Measurements from ENCODE around the gene CPEB3. TPM values are rescaled to one million over a fixed set of nuclear protein-coding genes. Genes with fewer than 3 reads are reported as not detected.
"Not testable (repeated sequence)": the region's sequence is repeated elsewhere in the genome, so short reads cannot be mapped to it uniquely, and the experiment has no call there.

CPEB3 gene
- total RNA-seq, 2 experiments from 2014 or later = 1.0 to 1.3 TPM

GRCh38 chr10:92150823-92151222 lies 140.1 kb downstream of the CPEB3 start:
- intact Hi-C loops (cut with micrococcal nuclease) = no loop called here
- Mint-ChIP-seq H3K9me3 (no peaks in the 10 kb centered on the region), H3K36me3 (ENCODE audit: low read depth) (no peaks in the 10 kb centered on the region), H3K4me3 (no peak overlapping the region), H3K27me3 (ENCODE audit: low read depth) (no peaks in the 10 kb centered on the region), H3K4me1 (ENCODE audit: low read depth) (peaks cover 1% of the 10 kb centered on the region), H3K27ac (no peak overlapping the region)
- CTCF ChIA-PET = no interaction called here
- DNase-seq = no peak

GRCh38 chr10:92149261-92149660 lies 141.6 kb downstream of the CPEB3 start:
- CTCF ChIA-PET = no interaction called here
- DNase-seq = no peak
- Mint-ChIP-seq H3K9me3 (no peaks in the 10 kb centered on the region), H3K4me1 (ENCODE audit: low read depth) (peaks cover 3% of the 10 kb centered on the region), H3K27ac (no peak overlapping the region), H3K27me3 (ENCODE audit: low read depth) (no peaks in the 10 kb centered on the region), H3K36me3 (ENCODE audit: low read depth) (no peaks in the 10 kb centered on the region), H3K4me3 (no peak overlapping the region)
- intact Hi-C loops (cut with micrococcal nuclease) = no loop called here

DNA sequence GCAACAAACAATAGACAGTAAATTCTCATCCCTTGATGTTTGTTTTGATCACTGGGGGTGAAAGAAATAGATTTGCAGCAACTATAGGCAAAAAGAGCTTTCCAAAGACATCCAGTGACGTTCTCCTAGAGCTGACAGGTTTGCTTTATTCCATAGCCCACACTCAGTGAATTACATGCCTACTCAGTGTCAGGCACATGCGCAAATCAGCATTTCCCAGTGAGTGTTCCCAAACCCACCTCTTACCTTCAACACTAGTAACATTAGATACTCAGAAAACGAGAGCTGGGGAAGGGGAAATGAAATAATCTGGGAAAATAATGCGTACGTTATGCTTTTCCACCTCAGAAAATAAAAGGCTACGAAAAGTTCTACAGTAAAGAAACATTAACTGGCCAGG lies 144.1 kb downstream of the CPEB3 start:
- CTCF ChIA-PET = no interaction called here
- intact Hi-C loops (cut with micrococcal nuclease) = no loop called here
- no peaks in the 10 kb centered on the region for H3K9me3 Mint-ChIP-seq

DNA sequence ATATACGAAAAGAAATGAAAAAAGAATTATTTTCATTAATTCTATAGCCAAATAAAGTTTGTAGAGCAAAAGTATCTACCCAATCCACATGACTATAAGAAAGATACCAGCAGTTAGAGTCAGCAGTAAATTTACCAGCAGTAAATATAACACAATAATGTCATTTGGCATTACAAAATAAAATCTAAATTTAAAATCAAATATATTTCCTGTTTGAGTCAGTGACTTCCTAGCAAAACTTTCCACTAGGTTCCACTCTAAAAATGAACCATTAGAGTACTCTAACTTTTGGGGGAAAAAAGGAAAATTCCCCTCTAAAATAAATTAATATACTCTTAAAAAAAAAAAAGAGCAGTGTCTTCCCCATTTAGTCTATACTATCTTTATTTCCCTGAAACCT lies 144.8 kb downstream of the CPEB3 start:
- CTCF ChIA-PET = no interaction called here
- DNase-seq = no peak
- no peak overlapping the region for H3K27ac Mint-ChIP-seq
- no peak overlapping the region for H3K4me3 Mint-ChIP-seq
- intact Hi-C loops (cut with micrococcal nuclease) = no loop called here
- no peaks in the 10 kb centered on the region for H3K36me3 Mint-ChIP-seq (ENCODE audit: low read depth)
- H3K9me3 Mint-ChIP-seq = no peaks in the 10 kb centered on the region
- peaks cover 3% of the 10 kb centered on the region for H3K4me1 Mint-ChIP-seq (ENCODE audit: low read depth)
- no peaks in the 10 kb centered on the region for H3K27me3 Mint-ChIP-seq (ENCODE audit: low read depth)

More for the DNA sequence above, 144.1 kb downstream of the CPEB3 start:
- Mint-ChIP-seq H3K27ac (no peak overlapping the region), H3K27me3 (ENCODE audit: low read depth) (no peaks in the 10 kb centered on the region), H3K36me3 (ENCODE audit: low read depth) (no peaks in the 10 kb centered on the region), H3K4me3 (no peak overlapping the region), H3K4me1 (ENCODE audit: low read depth) (peaks cover 3% of the 10 kb centered on the region)
- no peak for DNase-seq

- H3K4me1 Mint-ChIP-seq (ENCODE audit: low read depth) = peaks cover 3% of the 10 kb centered on the region
- H3K9me3 Mint-ChIP-seq = peaks cover 4% of the 10 kb centered on the region
- no peak overlapping the region for H3K4me3 Mint-ChIP-seq
- H3K27ac Mint-ChIP-seq = no peak overlapping the region
- no peak for DNase-seq
- CTCF ChIA-PET = interaction anchor here (0.5 kb wide), 1 partner anchor 183 kb away, joined by 3 read pairs; no protein-coding TSS in a partner anchor
- no peaks in the 10 kb centered on the region for H3K27me3 Mint-ChIP-seq (ENCODE audit: low read depth)
- peaks cover 7% of the 10 kb centered on the region for H3K36me3 Mint-ChIP-seq (ENCODE audit: low read depth)
- intact Hi-C loops (cut with micrococcal nuclease) = no loop called here
Observed at GRCh38 chr10:92142949-92143348, 147.9 kb downstream of the CPEB3 start.

- H3K4me3 Mint-ChIP-seq = no peak overlapping the region
- H3K9me3 Mint-ChIP-seq = peaks cover 4% of the 10 kb centered on the region
- intact Hi-C loops (cut with micrococcal nuclease) = no loop called here
- peaks cover 8% of the 10 kb centered on the region for H3K36me3 Mint-ChIP-seq (ENCODE audit: low read depth)
- peaks cover 3% of the 10 kb centered on the region for H3K4me1 Mint-ChIP-seq (ENCODE audit: low read depth)
- no peak overlapping the region for H3K27ac Mint-ChIP-seq
- no peak for DNase-seq
- no peaks in the 10 kb centered on the region for H3K27me3 Mint-ChIP-seq (ENCODE audit: low read depth)
- CTCF ChIA-PET = no interaction called here
Observed at GRCh38 chr10:92142512-92142911, 148.4 kb downstream of the CPEB3 start.

- H3K4me1 Mint-ChIP-seq (ENCODE audit: low read depth); H3K27ac Mint-ChIP-seq; H3K27me3 Mint-ChIP-seq (ENCODE audit: low read depth); intact Hi-C loops (cut with micrococcal nuclease); H3K4me3 Mint-ChIP-seq; DNase-seq; H3K9me3 Mint-ChIP-seq; CTCF ChIA-PET: not testable (repeated sequence)
- peaks cover 17% of the 10 kb centered on the region for H3K36me3 Mint-ChIP-seq (ENCODE audit: low read depth)
Observed at GRCh38 chr10:92141147-92141546, 149.7 kb downstream of the CPEB3 start.

DNA sequence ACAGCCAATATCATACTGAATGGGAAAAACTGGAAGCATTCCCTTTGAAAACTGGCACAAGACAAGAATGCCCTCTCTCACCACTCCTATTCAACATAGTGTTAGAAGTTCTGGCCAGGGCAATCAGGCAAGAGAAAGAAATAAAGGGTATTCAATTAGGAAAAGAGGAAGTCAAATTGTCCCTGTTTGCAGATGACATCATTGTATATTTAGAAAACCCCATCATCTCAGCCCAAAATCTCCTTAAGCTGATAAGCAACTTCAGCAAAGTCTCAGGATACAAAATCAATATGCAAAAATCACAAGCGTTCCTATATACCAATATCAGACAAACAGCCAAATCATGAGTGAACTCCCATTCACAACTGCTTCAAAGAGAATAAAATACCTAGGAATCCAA lies 156.8 kb downstream of the CPEB3 start:
- H3K27me3 Mint-ChIP-seq (ENCODE audit: low read depth); intact Hi-C loops (cut with micrococcal nuclease); H3K4me3 Mint-ChIP-seq; DNase-seq; H3K9me3 Mint-ChIP-seq; H3K27ac Mint-ChIP-seq; H3K4me1 Mint-ChIP-seq (ENCODE audit: low read depth): not testable (repeated sequence)
- peaks cover 29% of the 10 kb centered on the region for H3K36me3 Mint-ChIP-seq (ENCODE audit: low read depth)
- CTCF ChIA-PET = interaction anchor here (1.0 kb wide), 1 partner anchor 26 kb away, joined by 6 read pairs; no protein-coding TSS in a partner anchor

DNA sequence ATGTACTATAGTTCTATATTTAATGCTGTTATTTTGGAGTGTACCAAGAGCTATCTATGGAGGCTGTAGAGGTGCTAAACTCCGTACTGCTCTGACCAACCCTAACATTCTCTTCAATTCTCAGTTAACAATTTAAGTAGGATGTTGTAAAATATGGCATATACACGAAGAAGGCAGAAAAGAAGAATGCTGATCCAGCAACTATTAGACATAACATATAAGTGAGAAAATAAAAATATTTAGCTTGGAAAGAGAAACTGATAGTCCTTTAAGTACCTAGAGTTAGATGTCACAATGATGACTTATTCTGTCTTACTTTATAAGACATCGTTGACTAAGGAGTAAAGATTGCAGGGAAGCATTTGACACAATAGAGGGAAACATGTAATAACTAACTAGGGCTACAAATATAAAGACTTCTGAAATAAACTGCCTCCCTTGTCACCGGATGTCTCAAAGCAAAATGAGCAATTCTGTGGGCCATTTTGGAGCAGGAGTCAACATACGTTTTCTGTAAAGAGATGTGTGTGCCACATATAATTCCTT lies 159.5 kb downstream of the CPEB3 start:
- Mint-ChIP-seq H3K4me3 (no peak overlapping the region), H3K9me3 (no peaks in the 10 kb centered on the region), H3K4me1 (ENCODE audit: low read depth) (no peaks in the 10 kb centered on the region), H3K36me3 (ENCODE audit: low read depth) (peaks cover 17% of the 10 kb centered on the region), H3K27me3 (ENCODE audit: low read depth) (no peaks in the 10 kb centered on the region), H3K27ac (no peak overlapping the region)
- DNase-seq = no peak
- CTCF ChIA-PET = no interaction called here
- intact Hi-C loops (cut with micrococcal nuclease) = no loop called here

DNA sequence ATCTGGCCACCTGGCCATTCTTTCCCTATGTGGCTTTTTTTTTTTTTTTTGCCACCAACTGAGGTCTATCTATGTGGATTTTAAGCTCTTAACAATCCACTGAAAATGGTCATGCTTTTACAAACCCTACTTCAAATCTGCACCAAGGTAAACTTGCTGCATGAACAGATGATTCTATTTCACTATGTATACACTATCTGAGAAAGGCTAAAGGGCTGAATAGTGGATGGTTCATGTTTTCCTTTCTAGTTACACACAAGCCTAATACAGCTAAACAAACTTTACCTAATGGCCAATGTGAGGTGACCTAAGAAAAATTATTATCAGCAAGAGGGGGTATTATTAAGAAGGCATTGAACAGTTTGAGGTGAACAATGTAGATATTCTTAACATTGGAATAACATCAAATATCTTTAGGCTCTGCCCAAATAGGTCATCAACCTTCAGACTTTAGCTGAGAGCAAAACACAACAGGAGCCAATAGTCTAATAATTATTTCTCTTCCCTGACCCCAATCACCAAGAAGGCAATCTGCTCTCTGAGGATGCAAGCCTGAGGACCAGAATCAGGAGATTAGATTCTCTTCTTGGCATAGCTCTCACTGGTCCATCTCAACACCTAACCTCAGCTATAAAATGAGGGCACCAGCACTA lies 160.1 kb downstream of the CPEB3 start:
- intact Hi-C loops (cut with micrococcal nuclease) = no loop called here
- CTCF ChIA-PET = no interaction called here
- Mint-ChIP-seq H3K4me1 (ENCODE audit: low read depth) (no peaks in the 10 kb centered on the region), H3K27ac (no peak overlapping the region), H3K9me3 (no peaks in the 10 kb centered on the region), H3K27me3 (ENCODE audit: low read depth) (no peaks in the 10 kb centered on the region), H3K36me3 (ENCODE audit: low read depth) (peaks cover 14% of the 10 kb centered on the region), H3K4me3 (no peak overlapping the region)
- no peak for DNase-seq

- no peaks in the 10 kb centered on the region for H3K9me3 Mint-ChIP-seq
- intact Hi-C loops (cut with micrococcal nuclease) = no loop called here
- no peak overlapping the region for H3K4me3 Mint-ChIP-seq
- no peaks in the 10 kb centered on the region for H3K4me1 Mint-ChIP-seq (ENCODE audit: low read depth)
- H3K36me3 Mint-ChIP-seq (ENCODE audit: low read depth) = peaks cover 4% of the 10 kb centered on the region
- H3K27me3 Mint-ChIP-seq (ENCODE audit: low read depth) = no peaks in the 10 kb centered on the region
- CTCF ChIA-PET = no interaction called here
- H3K27ac Mint-ChIP-seq = no peak overlapping the region
- DNase-seq = no peak
Observed at GRCh38 chr10:92126100-92126650, 164.7 kb downstream of the CPEB3 start.

- Mint-ChIP-seq H3K9me3 (no peaks in the 10 kb centered on the region), H3K27me3 (ENCODE audit: low read depth) (no peaks in the 10 kb centered on the region), H3K4me3 (no peak overlapping the region), H3K36me3 (ENCODE audit: low read depth) (peaks cover 2% of the 10 kb centered on the region), H3K4me1 (ENCODE audit: low read depth) (no peaks in the 10 kb centered on the region), H3K27ac (no peak overlapping the region)
- intact Hi-C loops (cut with micrococcal nuclease) = no loop called here
- no peak for DNase-seq
- CTCF ChIA-PET = interaction anchor here (1.0 kb wide), 1 partner anchor 129 kb away, joined by 4 read pairs; no protein-coding TSS in a partner anchor
Observed at GRCh38 chr10:92125144-92125543, 165.7 kb downstream of the CPEB3 start.

DNA sequence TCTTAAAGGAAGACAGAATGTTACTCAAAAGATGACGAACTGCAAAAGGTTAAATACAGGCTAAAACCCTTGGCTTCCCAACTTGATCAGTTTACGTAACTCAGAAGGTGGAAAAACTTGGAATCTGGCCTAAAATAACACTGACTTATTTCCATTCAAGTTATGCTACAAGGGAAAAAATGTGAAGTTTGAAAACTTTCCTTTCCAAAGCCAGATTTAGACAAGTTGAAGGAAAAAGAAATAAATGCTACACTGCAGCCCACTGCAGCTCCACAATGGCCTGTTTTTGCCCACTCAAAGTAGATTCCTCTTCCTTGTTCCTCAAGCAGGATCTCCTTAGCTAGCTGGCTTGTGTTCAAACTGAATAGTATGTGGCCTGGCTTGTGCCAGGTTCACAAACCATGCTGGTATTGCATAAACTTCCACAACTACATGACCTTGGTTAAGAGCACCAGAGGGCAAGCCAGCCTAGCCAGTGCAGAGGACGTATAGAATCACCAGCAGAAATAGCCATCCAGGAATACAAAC lies 166.2 kb downstream of the CPEB3 start:
- no peaks in the 10 kb centered on the region for H3K36me3 Mint-ChIP-seq (ENCODE audit: low read depth)
- H3K4me1 Mint-ChIP-seq (ENCODE audit: low read depth) = no peaks in the 10 kb centered on the region
- no peak for DNase-seq
- intact Hi-C loops (cut with micrococcal nuclease) = no loop called here
- no peaks in the 10 kb centered on the region for H3K9me3 Mint-ChIP-seq
- H3K27ac Mint-ChIP-seq = no peak overlapping the region
- no peak overlapping the region for H3K4me3 Mint-ChIP-seq
- no peaks in the 10 kb centered on the region for H3K27me3 Mint-ChIP-seq (ENCODE audit: low read depth)
- CTCF ChIA-PET = interaction anchor here (1.0 kb wide), 1 partner anchor 129 kb away, joined by 4 read pairs; no protein-coding TSS in a partner anchor
